MCF 10A (cell line): Measurements from ENCODE around the gene SLC5A6. TPM values are rescaled to one million over a fixed set of nuclear protein-coding genes. Genes with fewer than 3 reads are reported as not detected.

Experiments
- BruUV-seq: library from RNA; stranded (reverse); fragments of 400-500 nt; replicated peaks from 2 replicates; lab custom pipeline; 2021; lab: Mats Ljungman, UMichigan
- CTCF ChIA-PET: fragments of 300-600 bp; sonication (Branson Sonifier 250); formaldehyde crosslinking; extraction: SDS; loops from one replicate; lab custom pipeline; 2021; ENCODE audit warnings: antibody characterized with exemption, inconsistent platforms; lab: Yijun Ruan, JAX
- POLR2A ChIA-PET: fragments of 300-600, 350-650 bp; sonication (Branson Sonifier 250); formaldehyde crosslinking; extraction: SDS; loops from one replicate; lab custom pipeline; 2020; ENCODE audit warnings: antibody characterized with exemption, inconsistent platforms; lab: Yijun Ruan, JAX
- DNase-seq: peaks from one replicate; pipeline ENCODE4 v3.0.0-alpha.2; 2018; ENCODE audit not compliant: unreplicated experiment
- H3K27ac Mint-ChIP-seq: one replicate; pipeline ENCODE4 v1.8.0; 2022; ENCODE audit warnings: mild to moderate bottlenecking, low read depth, mixed read lengths; ENCODE audit not compliant: unreplicated experiment
- H3K27me3 Mint-ChIP-seq: one replicate; pipeline ENCODE4 v1.8.0; 2022; ENCODE audit warnings: mixed read lengths; ENCODE audit not compliant: insufficient read depth, unreplicated experiment
- H3K36me3 Mint-ChIP-seq: one replicate; pipeline ENCODE4 v1.8.0; 2022; ENCODE audit warnings: mild to moderate bottlenecking, moderate library complexity, mixed read lengths; ENCODE audit not compliant: insufficient read depth, unreplicated experiment
- H3K4me1 Mint-ChIP-seq: one replicate; pipeline ENCODE4 v1.8.0; 2022; ENCODE audit warnings: mixed read lengths; ENCODE audit not compliant: insufficient read depth, unreplicated experiment
- H3K4me3 Mint-ChIP-seq: one replicate; pipeline ENCODE4 v1.8.0; 2022; ENCODE audit warnings: mild to moderate bottlenecking, moderate library complexity, mixed read lengths; ENCODE audit not compliant: unreplicated experiment
- H3K9me3 Mint-ChIP-seq: one replicate; pipeline ENCODE4 v1.8.0; 2022; ENCODE audit warnings: mixed read lengths; ENCODE audit not compliant: unreplicated experiment
- CTCF ChIP-seq: fragments of 200-600 bp; IDR thresholded peaks from one replicate; pipeline ENCODE4 v1.8.0; 2022; ENCODE audit warnings: antibody characterized with exemption, mild to moderate bottlenecking; ENCODE audit not compliant: unreplicated experiment
- intact Hi-C: fragments of 100-400 bp; cut with micrococcal nuclease; formaldehyde crosslinking; loops from 2 replicates; pipeline ENCODE4 v1.14.1; 2022
- total RNA-seq: library from RNA; stranded (reverse); gene quantifications from 2 replicates; pipeline ENCODE4 v1.2.3, GENCODE V29; 2022

Gene SLC5A6
- total RNA-seq, 1 experiment from 2014 or later, result 25.9 TPM

- H3K9me3 Mint-ChIP-seq, result no peaks in the 10 kb centered on the region
- no TSS peak for BruUV-seq
- no peak for TF ChIP-seq CTCF
- intact Hi-C loops, result no loop called here
- no peak overlapping the region for H3K4me3 Mint-ChIP-seq
- no peak for DNase-seq
- H3K27ac Mint-ChIP-seq, result no peak overlapping the region
- no peaks in the 10 kb centered on the region for H3K4me1 Mint-ChIP-seq
- ChIA-PET CTCF (interaction anchor here (0.7 to 1.0 kb wide), 2 partner anchors 21 to 140 kb away, joined by 4 read pairs; no protein-coding TSS in a partner anchor), POLR2A (no interaction called here)
- H3K36me3 Mint-ChIP-seq, result peaks cover 59% of the 10 kb centered on the region
- H3K27me3 Mint-ChIP-seq, result no peaks in the 10 kb centered on the region
Measured at GRCh38 chr2:27242614-27242951, 30.5 kb upstream of the SLC5A6 start.

- no peak for TF ChIP-seq CTCF
- DNase-seq, result no peak
- ChIA-PET CTCF (interaction anchor here (1.0 to 1.4 kb wide), 7 partner anchors 34 to 140 kb away, joined by 3 to 8 read pairs (median 4); partner anchors contain the start of gene DNAJC5G), POLR2A (no interaction called here)
- no TSS peak for BruUV-seq
- Mint-ChIP-seq H3K27me3 (no peaks in the 10 kb centered on the region), H3K9me3 (no peaks in the 10 kb centered on the region), H3K4me1 (no peaks in the 10 kb centered on the region), H3K36me3 (peaks cover 65% of the 10 kb centered on the region), H3K4me3 (no peak overlapping the region), H3K27ac (no peak overlapping the region)
- intact Hi-C loops, result no loop called here
Measured at GRCh38 chr2:27241761-27242613, 29.9 kb upstream of the SLC5A6 start.

- ChIA-PET POLR2A (interaction anchor here (1.0 kb wide), 1 partner anchor 10 kb away, joined by 3 read pairs; no protein-coding TSS in a partner anchor), CTCF (no interaction called here)
- DNase-seq, result no peak
- Mint-ChIP-seq H3K4me3 (no peak overlapping the region), H3K9me3 (no peaks in the 10 kb centered on the region), H3K27me3 (no peaks in the 10 kb centered on the region), H3K4me1 (no peaks in the 10 kb centered on the region), H3K36me3 (peaks cover 77% of the 10 kb centered on the region), H3K27ac (no peak overlapping the region)
- intact Hi-C loops, result no loop called here
- BruUV-seq, result no TSS peak
- no peak for TF ChIP-seq CTCF
Measured at GRCh38 chr2:27240406-27240805, 28.3 kb upstream of the SLC5A6 start.

- ChIA-PET POLR2A (interaction anchor here (1.0 kb wide), 1 partner anchor 128 kb away, joined by 3 read pairs; no protein-coding TSS in a partner anchor), CTCF (interaction anchor here (1.3 kb wide), 1 partner anchor 10 kb away, joined by 3 read pairs; no protein-coding TSS in a partner anchor)
- intact Hi-C loops, result no loop called here
- Mint-ChIP-seq H3K27me3 (no peaks in the 10 kb centered on the region), H3K4me1 (no peaks in the 10 kb centered on the region), H3K27ac (no peak overlapping the region), H3K4me3 (no peak overlapping the region), H3K9me3 (no peaks in the 10 kb centered on the region), H3K36me3 (peaks cover 78% of the 10 kb centered on the region)
- no TSS peak for BruUV-seq
- no peak for DNase-seq
- TF ChIP-seq CTCF, result no peak
Measured at GRCh38 chr2:27238976-27239375, 26.9 kb upstream of the SLC5A6 start.
